Hepatocyte (in vitro differentiated cells): ENCODE data around the gene SYT12.

Experiments used
- CTCF ChIP-seq: fragments of 200-600 bp; sonication (generic); IDR thresholded peaks from 2 replicates; pipeline ENCODE4 v1.5.1; 2016; ENCODE audit warnings: antibody characterized with exemption, mild to moderate bottlenecking; ENCODE audit not compliant: poor library complexity
- EZH2 ChIP-seq: fragments of 200-600 bp; sonication (generic); IDR thresholded peaks from 2 replicates; pipeline ENCODE4 v1.6.1; 2016; ENCODE audit warnings: antibody characterized with exemption, mild to moderate bottlenecking, borderline replicate concordance
- EZH2phosphoT487 ChIP-seq: fragments of 200-600 bp; sonication (generic); IDR thresholded peaks from one replicate; pipeline ENCODE4 v1.6.1; 2018; ENCODE audit warnings: antibody characterized with exemption, mild to moderate bottlenecking, low read depth, moderate library complexity; ENCODE audit not compliant: unreplicated experiment, severe bottlenecking

GRCh38 chr11:66985508-66986177 lies 37.3 kb upstream of the SYT12 start:
- TF ChIP-seq CTCF (no peak), EZH2phosphoT487 (no peak), EZH2 (no peak)
